Progenitor cell of endocrine pancreas (in vitro differentiated cells): ENCODE results near the gene NCAM2. TPM values are rescaled to one million over a fixed set of nuclear protein-coding genes. Genes with fewer than 3 reads are reported as not detected.

Source experiments
- DNase-seq: peaks from one replicate; pipeline ENCODE4 v3.0.0; 2021; ENCODE audit warnings: low spot score; ENCODE audit not compliant: unreplicated experiment
- H3K27ac Mint-ChIP-seq: 2 replicates; pipeline ENCODE4 v1.8.0; 2021; ENCODE audit warnings: mild to moderate bottlenecking, moderate library complexity, mixed read lengths
- H3K27me3 Mint-ChIP-seq: 2 replicates; pipeline ENCODE4 v1.8.0; 2021; ENCODE audit warnings: mixed read lengths
- H3K36me3 Mint-ChIP-seq: 2 replicates; pipeline ENCODE4 v1.8.0; 2022; ENCODE audit warnings: mixed read lengths; ENCODE audit not compliant: insufficient read depth
- H3K4me1 Mint-ChIP-seq: 2 replicates; pipeline ENCODE4 v1.8.0; 2021; ENCODE audit warnings: low read depth, mixed read lengths
- H3K4me3 Mint-ChIP-seq: 2 replicates; pipeline ENCODE4 v1.8.0; 2021; ENCODE audit warnings: low read depth, mild to moderate bottlenecking, moderate library complexity, mixed read lengths
- H3K9me3 Mint-ChIP-seq: 2 replicates; pipeline ENCODE4 v1.8.0; 2021; ENCODE audit warnings: low read depth, mixed read lengths
- CTCF ChIP-seq: fragments of 200-600 bp; sonication (generic); IDR thresholded peaks from one replicate; pipeline ENCODE4 v1.5.0; 2021; ENCODE audit warnings: antibody characterized with exemption, mild to moderate bottlenecking; ENCODE audit not compliant: unreplicated experiment
- total RNA-seq: library from RNA; stranded (reverse); gene quantifications from 2 replicates; pipeline ENCODE4 v1.2.1, GENCODE V29; 2021

Gene NCAM2
- total RNA-seq, 1 donor from 2014 or later: 0.60 TPM

- no peak for TF ChIP-seq CTCF
- no peak for DNase-seq
- Mint-ChIP-seq H3K27ac (no peak overlapping the region), H3K9me3 (peaks cover under 1% of the 10 kb centered on the region), H3K27me3 (no peaks in the 10 kb centered on the region), H3K4me3 (no peak overlapping the region), H3K4me1 (no peaks in the 10 kb centered on the region), H3K36me3 (no peaks in the 10 kb centered on the region)
Observed at GRCh38 chr21:21216047-21216446, 217.8 kb downstream of the NCAM2 start.

GRCh38 chr21:21226472-21226871 is 228.3 kb downstream of the NCAM2 start:
- Mint-ChIP-seq H3K36me3 (no peaks in the 10 kb centered on the region), H3K27me3 (no peaks in the 10 kb centered on the region)

GRCh38 chr21:21230672-21231071 is 232.5 kb downstream of the NCAM2 start:
- DNase-seq: no peak
- no peaks in the 10 kb centered on the region for H3K36me3 Mint-ChIP-seq
- no peaks in the 10 kb centered on the region for H3K9me3 Mint-ChIP-seq
- no peak overlapping the region for H3K27ac Mint-ChIP-seq
- no peaks in the 10 kb centered on the region for H3K27me3 Mint-ChIP-seq
- TF ChIP-seq CTCF: no peak
- no peaks in the 10 kb centered on the region for H3K4me1 Mint-ChIP-seq
- H3K4me3 Mint-ChIP-seq: no peak overlapping the region

More at GRCh38 chr21:21226472-21226871, 228.3 kb downstream of the NCAM2 start:
- no peak for TF ChIP-seq CTCF
- Mint-ChIP-seq H3K27ac (no peak overlapping the region), H3K4me1 (no peaks in the 10 kb centered on the region), H3K4me3 (no peak overlapping the region), H3K9me3 (peaks cover 6% of the 10 kb centered on the region)
- no peak for DNase-seq

GRCh38 chr21:21231913-21232312 is 233.7 kb downstream of the NCAM2 start:
- no peak for TF ChIP-seq CTCF
- no peak for DNase-seq
- Mint-ChIP-seq H3K9me3 (no peaks in the 10 kb centered on the region), H3K4me3 (no peak overlapping the region), H3K27ac (no peak overlapping the region), H3K4me1 (no peaks in the 10 kb centered on the region), H3K27me3 (no peaks in the 10 kb centered on the region), H3K36me3 (no peaks in the 10 kb centered on the region)

GRCh38 chr21:21232320-21232719 is 234.1 kb downstream of the NCAM2 start:
- no peaks in the 10 kb centered on the region for H3K27me3 Mint-ChIP-seq
- H3K9me3 Mint-ChIP-seq: no peaks in the 10 kb centered on the region
- peak; percentile 65 for TF ChIP-seq CTCF
- no peak overlapping the region for H3K4me3 Mint-ChIP-seq
- no peaks in the 10 kb centered on the region for H3K4me1 Mint-ChIP-seq
- no peak for DNase-seq
- H3K36me3 Mint-ChIP-seq: no peaks in the 10 kb centered on the region
- H3K27ac Mint-ChIP-seq: no peak overlapping the region
